Adrenal gland (tissue), 12 donors: Measurements from ENCODE around the gene PAEP. TPM values are rescaled to one million over a fixed set of nuclear protein-coding genes. Genes with fewer than 3 reads are reported as not detected.

ENCODE experiments used
- DNase-seq, 7 donors: peaks; one replicate each; pipeline ENCODE4 v3.0.0-alpha.2; 2019 to 2020
- H3K27ac ChIP-seq, 5 donors: fragments of 200-600 bp; sonication (generic) in 4 of 5; 1 replicate in 3 of 5; 2 replicates in 2 of 5; pipeline versions ENCODE4 v1.5.1 to v1.8.0; 2016 to 2020; ENCODE audit warnings: mild to moderate bottlenecking in 1 of 5
- H3K27me3 ChIP-seq: fragments of 200-600 bp; 2 replicates; pipeline ENCODE4 v1.8.0; 2021
- H3K36me3 ChIP-seq, 2 donors: fragments of 200-600 bp; replicated peaks in 1 of 2; 1 replicate in 1 of 2; 2 replicates in 1 of 2; pipeline versions ENCODE4 v1.5.1 to v1.8.0; 2018 to 2022
- H3K4me1 ChIP-seq, 2 donors: fragments of 200-600 bp; replicated peaks in 1 of 2; 1 replicate in 1 of 2; 2 replicates in 1 of 2; pipeline versions ENCODE4 v1.5.1 to v1.8.0; 2018 to 2021
- H3K4me3 ChIP-seq, 4 donors: fragments of 200-600 bp; sonication (generic) in 3 of 4; one replicate each; pipeline ENCODE4 v1.5.1; 2016 to 2018
- H3K9me3 ChIP-seq, 3 donors: fragments of 200-600 bp; sonication (generic) in 1 of 3; replicated peaks in 1 of 3; 1 replicate in 2 of 3; 2 replicates in 1 of 3; pipeline versions ENCODE4 v1.5.1 to v1.8.0; 2016 to 2021
- CTCF ChIP-seq, 6 experiments: fragments of 450-650 bp in 4 of 6; fragments of 200-600 bp in 2 of 6; sonication (generic) in 1 of 6; IDR thresholded peaks; 1 replicate in 5 of 6; 2 replicates in 1 of 6; pipeline versions ENCODE4 v1.5.1 to v1.8.0; 2016 to 2021; ENCODE audit warnings: antibody characterized with exemption in 6 of 6, mild to moderate bottlenecking in 2 of 6, moderate library complexity in 1 of 6
- POLR2A ChIP-seq, 2 donors: fragments of 450-650 bp; IDR thresholded peaks; one replicate each; pipeline ENCODE4 v1.6.1; 2017; ENCODE audit warnings: antibody characterized with exemption in 2 of 2, mild to moderate bottlenecking in 2 of 2, moderate library complexity in 1 of 2
- WGBS, 4 donors: extraction: QIAGEN DNeasy Blood & Tissue Kit in 2 of 4; methylation state at CpG; one replicate each; pipeline versions ENCODE4 v1.1.5 to v1.1.7; 2013 to 2017; 5-methylcytosine and 5-hydroxymethylcytosine counted together
- intact Hi-C, 2 donors: fragments of 100-400 bp; cut with DNase I; formaldehyde crosslinking; loops; one replicate each; pipeline versions ENCODE4 v1.14.1 to v1.15.0; 2022 to 2023
- polyA plus RNA-seq, 3 donors: library from polyadenylated mRNA; stranded (reverse); fragments of 200-250 nt in 2 of 3; fragments of 350-450 nt in 1 of 3; fragmentation: Illumina TruSeq in 1 of 3; extraction: RNeasy Lipid Tissue Mini Kit (QIAGEN cat#74804) in 1 of 3; gene quantifications; one replicate each; pipeline ENCODE4 v1.2.3, GENCODE V29; 2013 to 2014
- total RNA-seq, 9 donors: library from RNA; depleted of rRNA in 4 of 9; stranded (reverse); fragments of >200 nt in 4 of 9; fragments of 120-200 nt in 1 of 9; fragmentation: NEBNext Ultra II Directional in 1 of 9; extraction: Animal tissue kit (Norgen Biotek cat#: 25700) in 1 of 9; gene quantifications; one replicate each; pipeline versions ENCODE4 v1.1.0 to v1.2.4, GENCODE V29; 2013 to 2023
- donor health status: healthy with polysubstance abuse.
- donor health status: Bipolar disorder and iron deficiency.
- donor health status: DM: yes; HTN: yes; CAD: no.
- donor health status: DM: no; HTN: no; CAD: no.
- donor health status: DM: no; HTN: no; CAD: no.
- donor health status: DM: yes; HTN: yes; CAD: no.

The PAEP gene
- total and polyA plus RNA-seq, 12 donors = 0.17 TPM; not detected in 11

- Histone ChIP-seq H3K9me3 (no peaks in the 10 kb centered on the region), H3K27me3 (no peaks in the 10 kb centered on the region), H3K36me3 (no peaks in the 10 kb centered on the region), H3K4me1 (no peaks in the 10 kb centered on the region), H3K27ac (no peak overlapping the region), H3K4me3 (no peak overlapping the region)
- no peak for TF ChIP-seq POLR2A (IDR thresholded peaks at IDR 0.05)
- no peak for TF ChIP-seq CTCF (IDR thresholded peaks at IDR 0.05)
- 75 to 89% (median 82%) methylated on average over 15 to 22 of the region's 22 CpGs for WGBS, 4 donors
- peak in 1 of 7 donors; percentile 24 for DNase-seq
- intact Hi-C loops = no loop called here
These were observed 14.6 kb downstream of the PAEP start for GRCh38 chr9:135575995-135576631.

- 86 to 97% (median 92%) methylated on average over 5 to 10 of the region's 10 CpGs for WGBS, 4 donors
- Histone ChIP-seq H3K27ac (no peak overlapping the region), H3K27me3 (no peaks in the 10 kb centered on the region), H3K4me3 (no peak overlapping the region), H3K36me3 (no peaks in the 10 kb centered on the region), H3K4me1 (no peaks in the 10 kb centered on the region), H3K9me3 (no peaks in the 10 kb centered on the region)
- TF ChIP-seq CTCF (IDR thresholded peaks at IDR 0.05) (no peak), POLR2A (IDR thresholded peaks at IDR 0.05) (no peak)
- intact Hi-C loops = no loop called here
- DNase-seq = no peak
These were observed 15.7 kb downstream of the PAEP start for GRCh38 chr9:135577256-135577655.

- WGBS, 4 donors = 38 to 65% (median 49%) methylated on average over 2 of the region's 2 CpGs
- TF ChIP-seq POLR2A (IDR thresholded peaks at IDR 0.05) (no peak), CTCF (IDR thresholded peaks at IDR 0.05) (no peak)
- peaks cover 12 to 13% of the 10 kb centered on the region in 2 donors for H3K4me1 ChIP-seq
- intact Hi-C loops = no loop called here
- H3K27ac ChIP-seq = no peak overlapping the region
- no peaks in the 10 kb centered on the region for H3K9me3 ChIP-seq
- no peaks in the 10 kb centered on the region for H3K27me3 ChIP-seq
- H3K4me3 ChIP-seq = no peak overlapping the region
- DNase-seq = no peak
- H3K36me3 ChIP-seq = no peaks in the 10 kb centered on the region
These were observed 17.8 kb downstream of the PAEP start for GRCh38 chr9:135579356-135579755.

GRCh38 chr9:135579889-135580660 lies 18.5 kb downstream of the PAEP start:
- Histone ChIP-seq H3K27me3 (no peaks in the 10 kb centered on the region), H3K4me1 (peaks cover 14 to 17% of the 10 kb centered on the region in 2 donors), H3K36me3 (no peaks in the 10 kb centered on the region), H3K4me3 (no peak overlapping the region), H3K27ac (no peak overlapping the region), H3K9me3 (no peaks in the 10 kb centered on the region)
- TF ChIP-seq CTCF (IDR thresholded peaks at IDR 0.05) = no peak
- no peak for TF ChIP-seq POLR2A (IDR thresholded peaks at IDR 0.05)
- WGBS, 4 donors = 68 to 79% (median 71%) methylated on average over 10 of the region's 10 CpGs
- DNase-seq = no peak
- intact Hi-C loops = no loop called here
